Measurements from ENCODE around the gene ARHGAP21.

The ARHGAP21 gene

DNA sequence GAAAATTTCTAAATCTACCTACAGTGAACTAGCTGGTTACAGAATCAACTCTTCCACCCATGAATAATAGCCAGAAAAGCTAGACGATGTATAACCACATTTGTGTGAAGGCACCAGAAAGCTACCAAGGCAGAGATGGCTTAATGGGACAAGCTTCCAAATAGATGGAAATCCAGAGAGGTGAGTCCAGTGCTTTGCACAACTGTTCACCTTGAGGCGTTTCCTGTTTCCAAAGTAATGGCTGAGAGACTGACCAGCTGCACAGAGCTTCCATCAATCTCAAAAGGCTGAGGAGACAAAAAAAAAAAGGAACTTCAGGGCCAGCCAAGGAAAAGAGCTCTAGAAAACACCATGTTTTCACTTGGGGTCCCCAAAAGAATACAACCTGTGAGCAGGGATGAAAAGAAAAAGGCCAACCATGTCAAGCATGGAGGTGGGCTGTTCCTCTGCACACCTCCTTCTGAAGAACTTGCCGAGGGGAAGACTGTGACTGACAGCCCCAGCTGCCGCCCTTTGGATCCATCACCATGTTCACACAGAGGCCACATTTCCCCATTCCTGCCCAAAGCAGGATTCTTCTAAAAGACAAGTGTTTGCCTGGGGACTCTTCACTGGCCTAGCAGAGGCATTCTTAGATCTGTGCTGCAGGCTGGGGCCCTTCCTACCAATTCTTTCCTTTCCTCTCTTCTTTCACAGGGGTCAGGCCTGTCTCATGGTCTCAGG lies 72.9 kb downstream of the ARHGAP21 start:
- no peak overlapping the region for H3K27ac ChIP-seq
- peaks cover 0 to 16% (median 3%) of the 10 kb centered on the region in 11 experiments; a peak in 7 of 22 replicates for H3K36me3 ChIP-seq
- no peak overlapping the region for H3K9ac ChIP-seq
- peaks cover 0 to 4% (median 0%) of the 10 kb centered on the region in 11 experiments; a peak in 3 of 22 replicates for H3K9me3 ChIP-seq (replicated peaks in 1 of 11)
- H3K4me3 ChIP-seq, result no peak overlapping the region
- H3K4me1 ChIP-seq, result peaks cover 0 to 20% (median 5%) of the 10 kb centered on the region in 10 experiments; a peak in 14 of 20 replicates
- H3K27me3 ChIP-seq, result no peaks in the 10 kb centered on the region
- no peak for TF ChIP-seq Cebpa-rat (IDR thresholded peaks at IDR 0.05)
- peaks cover 0 to 16% (median 0%) of the 10 kb centered on the region in 11 experiments; a peak in 3 of 22 replicates for H4K20me1 ChIP-seq
- H3K4me2 ChIP-seq, result 0 out of 22 replicates have a peak overlapping the region, but pooled peaks of 1 of the 11 experiments have one; percentile 12

DNA sequence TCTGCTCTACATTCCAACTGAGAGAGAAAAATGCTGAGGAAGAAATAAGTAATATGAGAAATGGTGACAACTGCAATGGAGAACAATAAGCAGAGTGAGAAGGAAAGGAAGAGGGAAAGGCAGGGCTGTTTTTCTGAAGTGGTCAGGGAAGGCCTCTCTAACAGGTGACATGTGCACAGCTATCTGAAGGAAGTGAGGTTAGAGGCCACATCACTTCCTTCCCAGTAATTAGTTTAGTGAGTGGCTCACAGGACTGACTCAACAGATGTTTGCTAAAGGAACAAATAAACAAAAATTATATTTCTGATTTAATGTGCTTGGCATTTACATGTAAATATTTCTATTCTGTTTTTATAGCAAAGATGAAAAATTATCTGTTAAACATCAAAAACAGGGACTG lies 77.9 kb downstream of the ARHGAP21 start:
- Histone ChIP-seq H4K20me1 (peaks cover 0 to 30% (median 4%) of the 10 kb centered on the region in 11 experiments; a peak in 7 of 22 replicates), H3K9ac (no peak overlapping the region), H3K9me3 (replicated peaks in 1 of 11) (no peaks in the 10 kb centered on the region), H3K36me3 (peaks cover 0 to 11% (median 0%) of the 10 kb centered on the region in 11 experiments; a peak in 7 of 22 replicates), H3K4me3 (no peak overlapping the region), H3K27ac (no peak overlapping the region), H3K27me3 (no peaks in the 10 kb centered on the region), H3K4me2 (no peak overlapping the region), H3K4me1 (peaks cover 0 to 18% (median 8%) of the 10 kb centered on the region in 10 experiments; a peak in 15 of 20 replicates)
- TF ChIP-seq Cebpa-rat (IDR thresholded peaks at IDR 0.05), result no peak

DNA sequence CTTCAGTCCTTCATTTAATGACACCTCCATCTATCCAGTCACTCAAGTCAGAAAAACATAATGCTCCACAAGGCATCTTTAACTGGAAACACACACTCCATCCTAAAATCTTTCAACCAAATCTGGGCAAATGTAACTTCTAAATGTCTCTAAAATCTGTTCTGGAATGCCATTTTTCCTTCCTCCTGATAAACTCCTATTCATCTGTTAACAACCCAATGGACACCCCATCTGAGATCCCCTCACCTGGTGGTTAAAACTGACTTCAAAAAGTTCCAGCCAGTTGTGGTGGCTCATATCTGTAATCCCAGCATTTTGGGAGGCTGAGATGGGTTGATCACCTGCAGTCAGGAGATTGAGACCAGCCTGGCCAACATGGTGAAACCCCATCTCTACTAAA lies 78.7 kb downstream of the ARHGAP21 start:
- H3K4me1 ChIP-seq, result peaks cover 0 to 16% (median 8%) of the 10 kb centered on the region in 10 experiments; a peak in 15 of 20 replicates
- no peaks in the 10 kb centered on the region for H3K9me3 ChIP-seq (replicated peaks in 1 of 11)
- TF ChIP-seq Cebpa-rat (IDR thresholded peaks at IDR 0.05), result no peak
- H3K4me3 ChIP-seq, result no peak overlapping the region
- H3K27ac ChIP-seq, result no peak overlapping the region
- no peaks in the 10 kb centered on the region for H3K27me3 ChIP-seq
- H3K4me2 ChIP-seq, result no peak overlapping the region
- H3K9ac ChIP-seq, result no peak overlapping the region
- H4K20me1 ChIP-seq, result peaks cover 0 to 32% (median 6%) of the 10 kb centered on the region in 11 experiments; a peak in 7 of 22 replicates
- peaks cover 0 to 11% (median 0%) of the 10 kb centered on the region in 11 experiments; a peak in 7 of 22 replicates for H3K36me3 ChIP-seq

DNA sequence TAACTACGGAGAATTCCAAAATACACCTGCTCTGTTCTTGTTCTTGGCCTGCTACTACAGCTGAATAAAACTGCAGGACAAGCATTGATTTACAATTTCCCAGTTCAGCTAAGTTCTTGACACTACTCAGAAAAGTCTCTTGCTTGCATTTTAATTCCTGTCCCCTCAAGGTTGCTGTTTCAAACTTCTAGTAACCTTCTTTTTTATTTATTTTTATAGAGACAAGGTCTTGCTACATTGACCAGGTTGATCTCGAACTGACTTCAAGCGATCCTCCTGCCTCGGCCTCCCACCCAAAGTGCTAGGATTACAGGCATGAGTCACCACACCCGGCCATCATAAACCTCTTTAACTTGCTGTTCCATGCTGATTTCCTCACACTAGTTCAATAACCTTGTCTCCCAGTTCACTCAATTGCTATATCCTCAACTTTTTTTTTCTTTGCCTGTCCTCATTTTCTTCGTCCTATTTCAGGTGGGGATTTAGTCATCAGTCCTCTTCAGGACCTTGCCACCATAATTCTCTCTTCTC lies 79.9 kb downstream of the ARHGAP21 start:
- H3K4me2 ChIP-seq, result no peak overlapping the region
- H3K36me3 ChIP-seq, result peaks cover 0 to 11% (median 0%) of the 10 kb centered on the region in 11 experiments; a peak in 7 of 22 replicates
- H3K4me3 ChIP-seq, result no peak overlapping the region
- no peak overlapping the region for H3K9ac ChIP-seq
- TF ChIP-seq Cebpa-rat (IDR thresholded peaks at IDR 0.05), result no peak
- peaks cover 0 to 16% (median 8%) of the 10 kb centered on the region in 10 experiments; a peak in 15 of 20 replicates for H3K4me1 ChIP-seq
- H3K27me3 ChIP-seq, result no peaks in the 10 kb centered on the region
- H3K27ac ChIP-seq, result no peak overlapping the region
- H4K20me1 ChIP-seq, result peaks cover 0 to 32% (median 6%) of the 10 kb centered on the region in 11 experiments; a peak in 7 of 22 replicates
- H3K9me3 ChIP-seq (replicated peaks in 1 of 11), result no peaks in the 10 kb centered on the region

DNA sequence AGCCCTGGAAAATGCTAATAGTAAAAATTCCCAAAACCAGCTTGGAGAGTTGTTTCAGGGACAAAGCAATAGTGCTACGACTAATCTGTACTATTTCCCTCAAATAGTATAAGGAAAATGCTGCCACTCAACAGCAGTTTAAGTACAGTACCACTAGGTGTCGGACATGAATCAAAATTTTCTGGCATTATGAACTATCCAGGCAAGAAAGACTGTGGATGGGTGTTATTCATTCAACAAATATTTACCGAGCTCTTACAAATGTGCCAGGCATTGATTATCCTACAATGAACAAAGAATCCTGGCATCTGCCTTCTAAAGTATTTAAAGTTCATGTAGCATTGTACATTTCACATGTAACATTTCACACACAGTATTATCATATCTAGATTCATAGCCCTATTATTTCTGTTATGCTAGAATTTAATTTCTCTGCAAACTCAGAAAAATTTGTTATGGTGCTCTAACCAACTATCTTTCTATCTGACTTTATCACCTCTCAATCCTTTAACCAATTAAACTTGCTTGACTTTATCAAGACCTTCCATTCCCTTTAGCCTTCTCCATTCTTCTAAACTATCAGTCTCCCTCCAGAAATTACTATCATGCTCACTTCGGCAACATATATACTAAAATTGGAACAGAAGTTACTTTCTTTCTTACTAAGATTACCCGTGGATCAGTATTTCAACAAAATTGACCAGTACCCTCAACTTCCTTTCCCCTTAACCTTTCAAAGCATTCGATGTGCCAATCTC lies 80.6 kb downstream of the ARHGAP21 start:
- Histone ChIP-seq H3K4me2 (no peak overlapping the region), H3K27ac (no peak overlapping the region), H3K9ac (no peak overlapping the region)

DNA sequence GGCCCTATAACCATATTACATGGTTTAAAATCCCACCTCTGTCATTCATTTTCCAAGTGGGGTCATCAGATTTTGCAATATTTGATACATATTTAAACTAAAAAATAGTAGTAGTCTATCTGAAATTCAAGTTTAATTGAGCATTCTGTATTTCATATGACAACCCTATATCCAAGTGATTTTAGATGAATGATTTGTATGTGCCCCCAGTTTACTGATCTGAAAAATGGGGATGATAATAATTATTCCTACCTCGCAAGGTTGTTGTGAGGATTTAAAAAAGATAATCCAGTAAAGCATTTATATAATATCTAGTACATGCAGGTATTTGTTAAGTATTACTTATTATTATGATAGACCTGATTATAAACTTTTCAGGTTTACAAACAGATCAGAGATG lies 84.6 kb downstream of the ARHGAP21 start:
- H3K4me3 ChIP-seq, result no peak overlapping the region
- no peak for TF ChIP-seq Cebpa-rat (IDR thresholded peaks at IDR 0.05)
- H3K27me3 ChIP-seq, result no peaks in the 10 kb centered on the region
- peaks cover 0 to under 1% (median 0%) of the 10 kb centered on the region in 10 experiments; a peak in 1 of 20 replicates for H3K4me1 ChIP-seq
- no peak overlapping the region for H3K27ac ChIP-seq
- H3K36me3 ChIP-seq, result peaks cover 0 to 4% (median 0%) of the 10 kb centered on the region in 11 experiments; a peak in 1 of 22 replicates
- no peak overlapping the region for H3K9ac ChIP-seq
- H3K4me2 ChIP-seq, result no peak overlapping the region
- H3K9me3 ChIP-seq (replicated peaks in 1 of 11), result no peaks in the 10 kb centered on the region
- peaks cover 0 to 42% (median 8%) of the 10 kb centered on the region in 11 experiments; a peak in 9 of 22 replicates for H4K20me1 ChIP-seq

More for the DNA sequence above, 80.6 kb downstream of the ARHGAP21 start:
- no peak overlapping the region for H3K4me3 ChIP-seq
- H4K20me1 ChIP-seq, result peaks cover 0 to 32% (median 6%) of the 10 kb centered on the region in 11 experiments; a peak in 7 of 22 replicates
- no peaks in the 10 kb centered on the region for H3K27me3 ChIP-seq
- H3K4me1 ChIP-seq, result peaks cover 0 to 16% (median 8%) of the 10 kb centered on the region in 10 experiments; a peak in 15 of 20 replicates
- no peaks in the 10 kb centered on the region for H3K9me3 ChIP-seq (replicated peaks in 1 of 11)
- H3K36me3 ChIP-seq, result peaks cover 0 to 5% (median 0%) of the 10 kb centered on the region in 11 experiments; a peak in 6 of 22 replicates
- no peak for TF ChIP-seq Cebpa-rat (IDR thresholded peaks at IDR 0.05)

DNA sequence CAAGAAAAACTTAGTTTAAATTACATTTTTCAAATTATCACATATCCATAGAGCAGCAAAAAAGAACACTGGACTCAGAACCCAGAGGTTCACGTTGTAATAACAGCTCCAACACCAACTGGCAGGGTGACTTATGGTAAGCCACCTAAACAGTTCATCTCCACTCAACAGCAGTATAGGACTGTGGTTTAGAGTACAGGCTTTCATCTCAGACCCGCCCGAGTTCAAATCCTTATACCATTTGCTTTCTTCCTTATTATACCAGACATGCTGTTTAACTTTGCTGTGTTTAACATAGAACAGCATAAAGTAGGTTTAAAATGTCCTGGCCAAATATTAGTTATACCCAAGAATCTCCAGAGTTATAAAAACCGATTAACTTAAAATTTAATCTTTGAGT lies 97.9 kb downstream of the ARHGAP21 start:
- H4K20me1 ChIP-seq, result peaks cover 0 to 11% (median 0%) of the 10 kb centered on the region in 11 experiments; a peak in 4 of 22 replicates
- no peak overlapping the region for H3K9ac ChIP-seq
- no peaks in the 10 kb centered on the region for H3K27me3 ChIP-seq
- H3K36me3 ChIP-seq, result peaks cover 0 to 44% (median 13%) of the 10 kb centered on the region in 11 experiments; a peak in 17 of 22 replicates
- H3K4me3 ChIP-seq, result no peak overlapping the region
- peaks cover 13 to 26% (median 20%) of the 10 kb centered on the region in 10 experiments for H3K4me1 ChIP-seq
- H3K9me3 ChIP-seq (replicated peaks in 1 of 11), result no peaks in the 10 kb centered on the region
- no peak overlapping the region for H3K27ac ChIP-seq
- no peak for TF ChIP-seq Cebpa-rat (IDR thresholded peaks at IDR 0.05)
- H3K4me2 ChIP-seq, result no peak overlapping the region

DNA sequence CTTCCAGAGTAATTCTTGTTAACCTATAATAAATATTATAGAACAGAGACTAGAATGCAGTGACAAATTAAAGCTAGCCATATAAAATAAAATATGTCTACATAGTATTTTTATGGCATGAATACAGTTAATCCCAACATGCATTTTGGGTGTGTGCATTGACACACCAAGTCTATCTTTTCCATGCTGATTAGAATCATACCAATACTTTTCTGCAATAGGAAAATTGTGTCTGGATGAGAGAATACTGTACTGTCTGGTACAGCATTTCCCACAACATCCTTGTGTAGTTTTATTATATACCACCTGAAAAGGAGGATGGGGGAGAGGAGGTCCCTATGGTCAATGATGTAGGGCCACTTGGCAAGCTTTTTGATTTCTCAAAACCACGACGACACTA lies 100.3 kb downstream of the ARHGAP21 start:
- no peak for TF ChIP-seq Cebpa-rat (IDR thresholded peaks at IDR 0.05)
- peak overlapping the region in 4 of 11 experiments; percentile 7 to 54 (median 49); a peak in 2 of 22 replicates for H3K27ac ChIP-seq
- H3K4me2 ChIP-seq, result peak overlapping the region in 10 of 11 experiments; percentile 18 to 67 (median 56); a peak in 17 of 22 replicates
- H3K36me3 ChIP-seq, result peaks cover 0 to 49% (median 17%) of the 10 kb centered on the region in 11 experiments; a peak in 18 of 22 replicates
- H3K27me3 ChIP-seq, result no peaks in the 10 kb centered on the region
- H3K9ac ChIP-seq, result peak overlapping the region in 1 of 11 experiments; percentile 38; a peak in 1 of 22 replicates
- no peak overlapping the region for H3K4me3 ChIP-seq
- H3K4me1 ChIP-seq, result peaks cover 13 to 35% (median 25%) of the 10 kb centered on the region in 10 experiments
- peaks cover 0 to 14% (median 0%) of the 10 kb centered on the region in 11 experiments; a peak in 4 of 22 replicates for H4K20me1 ChIP-seq
- H3K9me3 ChIP-seq (replicated peaks in 1 of 11), result no peaks in the 10 kb centered on the region

All from BLaER1 treated with 17β-estradiol and CSF1 and Interleukin-3, amounts not matched to agents 10 nM and 100 nM (cell line).